GM19035 (cell line): ENCODE results near the gene ENOSF1.
"Not testable (repeated sequence)": the region's sequence is repeated elsewhere in the genome, so short reads cannot be mapped to it uniquely, and the experiment has no call there.

Experiments used
- ATAC-seq: cut with Tn5 transposase; IDR thresholded peaks from one replicate; pipeline ENCODE4 v1.9.1; 2021; ENCODE audit not compliant: unreplicated experiment

The ENOSF1 gene, protein sequence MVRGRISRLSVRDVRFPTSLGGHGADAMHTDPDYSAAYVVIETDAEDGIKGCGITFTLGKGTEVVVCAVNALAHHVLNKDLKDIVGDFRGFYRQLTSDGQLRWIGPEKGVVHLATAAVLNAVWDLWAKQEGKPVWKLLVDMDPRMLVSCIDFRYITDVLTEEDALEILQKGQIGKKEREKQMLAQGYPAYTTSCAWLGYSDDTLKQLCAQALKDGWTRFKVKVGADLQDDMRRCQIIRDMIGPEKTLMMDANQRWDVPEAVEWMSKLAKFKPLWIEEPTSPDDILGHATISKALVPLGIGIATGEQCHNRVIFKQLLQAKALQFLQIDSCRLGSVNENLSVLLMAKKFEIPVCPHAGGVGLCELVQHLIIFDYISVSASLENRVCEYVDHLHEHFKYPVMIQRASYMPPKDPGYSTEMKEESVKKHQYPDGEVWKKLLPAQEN

DNA sequence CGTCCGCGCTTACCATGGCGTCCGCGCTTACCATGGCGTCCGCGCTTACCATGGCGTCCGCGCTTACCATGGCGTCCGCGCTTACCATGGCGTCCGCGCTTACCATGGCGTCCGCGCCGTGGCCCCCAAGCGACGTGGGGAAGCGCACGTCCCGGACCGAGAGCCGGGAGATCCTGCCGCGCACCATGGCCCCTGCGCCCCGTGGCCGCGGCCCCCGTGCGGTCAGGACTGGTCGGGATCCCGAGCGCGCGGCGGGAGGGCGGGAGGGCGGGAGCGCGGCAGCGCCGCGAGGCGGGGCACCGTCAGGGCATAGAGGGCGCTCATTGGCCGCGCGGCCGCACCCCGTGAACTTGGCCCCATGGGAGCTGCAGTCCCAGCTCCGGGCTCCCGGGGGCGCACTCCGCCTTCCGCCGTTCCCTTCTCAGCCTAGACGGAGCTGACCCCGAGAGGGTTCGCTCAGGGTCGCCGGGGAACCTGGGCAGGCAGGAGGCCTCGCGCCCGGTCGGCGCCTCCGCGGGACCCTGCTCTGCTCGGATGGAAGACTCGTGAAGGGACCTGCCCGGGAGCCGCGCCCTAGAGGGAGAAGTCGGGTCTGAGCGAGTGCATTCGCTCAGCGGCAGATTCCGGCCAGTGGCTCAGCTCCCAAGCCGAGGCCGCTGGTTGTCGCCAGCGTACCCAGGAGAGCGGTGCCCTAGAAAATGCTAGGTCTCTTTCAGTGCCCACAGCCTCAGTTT, at the start of gene ENOSF1:
Gene ENOSF1 (minus strand): TSS at position 230 of the 734 bp plus-strand sequence. CDS start 43 bp downstream, at position 187.
- peak; percentile 82 for ATAC-seq

DNA sequence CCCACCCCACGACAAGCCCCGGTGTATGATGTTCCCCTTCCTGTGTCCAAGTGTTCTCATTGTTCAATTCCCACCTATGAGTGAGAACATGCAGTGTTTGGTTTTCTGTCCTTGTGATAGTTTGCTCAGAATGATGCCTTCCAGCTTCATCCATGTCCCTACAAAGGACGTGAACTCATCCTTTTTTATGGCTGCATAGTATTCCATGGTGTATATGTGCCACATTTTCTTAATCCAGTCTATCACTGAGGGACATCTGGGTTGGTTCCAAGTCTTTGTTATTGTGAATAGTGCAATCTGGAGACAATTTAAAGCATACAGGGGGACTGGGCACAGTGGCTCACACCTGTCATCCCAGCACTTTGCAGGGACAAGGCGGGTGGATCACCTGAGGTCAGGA, 47.4 kb upstream of the ENOSF1 start:
- ATAC-seq = not testable (repeated sequence)

DNA sequence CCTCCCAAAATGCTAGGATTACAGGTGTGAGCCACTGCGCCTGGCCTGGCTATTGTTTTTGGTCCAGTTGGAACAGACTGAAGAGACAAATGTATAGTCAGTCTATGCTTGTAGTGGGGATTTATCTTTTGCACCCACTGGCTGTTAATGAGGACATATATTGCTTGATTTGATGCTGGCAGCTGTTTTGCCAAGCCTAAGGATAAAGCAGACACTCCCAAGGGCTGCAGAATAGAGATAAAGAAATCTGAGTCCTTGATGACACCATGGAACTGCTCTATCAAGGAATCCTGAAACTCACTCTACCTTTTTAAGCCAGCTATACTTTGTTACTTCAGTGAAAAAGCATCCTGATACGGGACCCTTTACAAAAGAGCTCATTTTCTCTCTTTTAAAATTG, 43.1 kb upstream of the ENOSF1 start:
- ATAC-seq = no peak

DNA sequence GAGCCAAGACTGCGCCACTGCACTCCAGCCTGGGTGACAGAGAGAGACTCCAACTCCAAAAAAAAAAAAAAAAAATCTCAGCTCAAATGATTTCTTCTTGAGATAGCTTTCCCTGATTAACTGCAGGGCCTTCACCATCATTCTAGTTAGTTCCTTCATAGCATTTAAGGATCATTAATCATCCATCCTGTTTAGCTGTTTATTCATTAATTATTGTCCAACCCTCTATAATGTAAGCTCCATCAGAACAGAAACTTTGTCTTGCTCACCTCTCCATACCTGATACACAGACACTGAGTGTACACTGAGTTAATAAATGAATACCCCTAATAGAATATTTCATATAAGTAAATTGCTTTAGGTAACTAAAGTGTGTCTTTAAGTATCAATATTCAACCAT, 42.2 kb upstream of the ENOSF1 start:
- no peak for ATAC-seq

DNA sequence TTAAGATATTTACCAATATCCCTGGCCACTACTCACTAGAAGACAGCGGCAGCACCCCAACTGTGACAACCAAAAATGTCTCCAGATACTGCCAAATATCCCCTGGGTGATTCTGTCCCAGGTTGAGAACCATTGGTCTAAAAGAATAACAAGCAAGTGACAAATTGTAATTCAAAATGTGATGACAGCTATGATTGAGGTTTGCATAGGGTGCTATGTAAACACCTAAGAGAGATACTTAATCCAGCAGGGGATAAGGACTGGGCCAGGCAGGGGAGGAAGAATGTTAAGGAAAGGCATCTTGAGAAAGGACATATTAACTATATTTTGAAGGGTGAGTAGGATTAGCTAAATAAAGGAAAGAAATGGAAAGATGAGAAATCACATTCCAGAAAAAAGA, 38.0 kb upstream of the ENOSF1 start:
- ATAC-seq = no peak

DNA sequence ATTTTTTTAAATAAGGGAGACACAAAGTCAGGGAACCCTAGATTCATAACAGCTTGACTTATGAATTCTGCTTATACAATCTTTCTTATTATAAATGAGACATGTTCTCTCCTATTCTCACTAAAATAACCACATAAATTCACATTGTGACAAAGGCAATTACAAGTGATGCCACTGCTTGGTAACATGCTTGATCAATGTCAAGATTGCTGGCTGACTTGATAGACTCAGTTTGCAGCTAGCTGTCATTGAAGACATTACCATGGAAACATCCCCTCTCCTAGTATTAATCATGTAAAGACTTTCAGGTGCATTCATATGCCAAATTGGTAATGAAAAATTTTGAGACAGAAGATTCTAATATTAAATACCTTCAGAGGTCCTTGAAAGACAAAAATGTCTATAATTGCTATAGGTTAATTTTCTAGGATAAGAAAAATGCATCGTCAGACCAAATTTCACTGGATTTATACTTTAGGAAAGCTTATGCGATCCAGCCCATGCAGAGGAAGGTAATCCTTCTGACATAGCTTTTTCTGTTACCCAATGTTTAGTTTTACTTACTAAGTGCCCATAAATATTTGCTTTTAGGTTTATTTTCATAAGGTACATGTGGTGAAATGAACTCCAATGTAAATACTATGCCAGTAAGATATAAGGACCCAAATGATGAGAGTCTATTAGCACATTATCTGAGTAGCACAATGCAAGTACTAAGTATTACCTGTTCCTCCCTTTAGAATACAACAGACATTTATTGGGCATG, 32.6 kb upstream of the ENOSF1 start:
- no peak for ATAC-seq

DNA sequence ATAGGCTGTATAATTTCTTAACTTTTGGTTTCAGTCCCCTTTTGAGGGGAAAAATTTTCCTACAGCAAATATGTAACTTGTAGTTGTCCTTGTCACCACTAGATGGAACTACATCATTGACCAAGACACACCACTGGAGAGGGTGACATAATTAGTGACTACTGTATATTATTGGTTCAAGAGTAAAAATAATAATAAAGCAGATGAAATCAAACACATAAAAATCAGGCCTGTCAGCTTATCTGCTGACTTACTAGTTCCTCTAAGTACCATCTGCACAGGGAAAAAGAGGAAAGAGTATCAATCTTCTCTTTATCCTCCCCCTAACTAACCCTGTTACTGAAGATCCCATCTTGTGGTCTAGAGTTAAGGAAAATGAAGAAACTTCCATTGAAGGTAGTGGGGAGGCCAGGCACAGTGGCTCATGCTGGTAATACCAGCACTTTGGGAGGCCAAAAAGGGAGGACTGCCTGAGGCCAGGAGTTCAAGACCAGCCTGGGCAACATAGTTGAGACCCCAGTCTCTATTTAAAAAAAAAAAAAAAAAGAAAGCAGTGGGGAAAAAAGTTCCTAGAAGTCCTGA, 29.6 kb upstream of the ENOSF1 start:
- peak; percentile 79 for ATAC-seq

DNA sequence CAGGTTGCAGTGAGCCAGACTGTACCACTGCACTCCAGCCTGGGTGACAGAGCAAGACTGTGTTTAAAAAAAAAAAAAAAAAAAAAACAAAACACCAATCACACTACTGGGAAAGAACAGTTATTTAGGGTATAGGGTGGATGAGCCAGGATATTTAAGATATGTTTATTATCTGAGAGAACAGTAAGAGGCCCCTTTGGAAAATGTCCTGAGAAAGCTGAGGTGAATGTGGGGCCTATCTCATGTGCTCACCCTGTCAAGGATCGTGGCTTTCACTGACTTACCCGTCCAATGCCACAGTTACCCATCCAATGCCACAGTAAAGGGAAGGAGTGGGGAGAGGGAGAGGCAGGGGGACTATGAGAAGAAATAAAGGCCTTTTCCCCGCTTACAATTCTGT, 19.9 kb upstream of the ENOSF1 start:
- ATAC-seq = no peak

DNA sequence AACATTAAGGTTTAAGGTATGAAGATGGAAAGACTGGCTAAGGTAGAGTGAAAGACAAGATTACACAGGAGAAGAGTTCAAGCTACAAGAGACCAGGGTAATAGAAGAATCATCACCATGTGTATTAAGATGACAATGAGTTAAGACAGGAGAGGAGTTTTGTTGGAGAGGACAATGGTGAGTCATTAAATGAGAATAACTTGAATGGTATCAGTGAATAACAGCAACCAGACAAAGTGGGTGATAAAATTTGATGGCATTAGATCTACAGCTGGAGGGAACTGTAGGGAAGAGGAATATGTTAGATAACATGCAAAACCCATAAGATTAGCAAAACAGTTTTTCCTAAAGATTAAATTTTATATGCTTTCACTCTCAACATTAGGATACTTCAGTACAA, 18.8 kb upstream of the ENOSF1 start:
- no peak for ATAC-seq

DNA sequence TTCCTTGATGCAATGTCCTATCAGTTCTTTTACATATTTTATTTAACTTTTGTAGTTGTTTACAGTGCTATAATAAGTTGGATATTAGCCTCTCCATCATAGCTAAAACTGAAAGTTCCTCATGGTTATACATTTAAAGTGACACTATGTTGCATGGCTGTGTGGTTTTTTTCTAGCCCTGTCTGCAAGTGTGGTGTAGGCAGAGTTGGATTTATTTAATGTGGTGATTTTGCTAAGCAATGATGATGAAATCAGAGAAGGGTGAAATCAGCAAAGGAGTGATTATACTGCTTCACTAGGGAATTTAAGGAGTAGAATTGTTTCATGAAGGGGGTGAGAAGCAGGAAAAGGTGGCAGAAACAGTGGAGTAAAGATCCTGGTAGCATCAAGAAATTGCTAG, 18.3 kb upstream of the ENOSF1 start:
- no peak for ATAC-seq

DNA sequence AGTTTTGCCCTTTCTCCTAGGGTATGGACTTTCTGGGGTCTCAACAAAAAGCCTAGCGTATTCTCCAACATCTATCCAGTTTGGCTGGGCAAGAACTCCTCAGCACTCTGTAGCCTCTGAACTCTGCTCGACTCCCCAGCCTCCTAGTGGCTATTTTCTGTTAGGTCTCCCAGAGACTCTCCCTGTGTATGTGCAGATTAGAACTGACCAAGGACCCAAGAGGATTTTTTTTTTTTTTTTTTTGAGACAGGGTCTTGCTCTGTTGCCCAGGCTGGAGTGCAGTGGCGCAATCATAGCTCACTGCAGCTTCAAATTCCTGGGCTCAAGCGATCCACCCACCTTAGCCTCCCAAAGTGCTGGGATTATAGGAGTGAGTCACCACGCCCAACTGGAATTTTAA, 17.7 kb upstream of the ENOSF1 start:
- ATAC-seq = not testable (repeated sequence)

DNA sequence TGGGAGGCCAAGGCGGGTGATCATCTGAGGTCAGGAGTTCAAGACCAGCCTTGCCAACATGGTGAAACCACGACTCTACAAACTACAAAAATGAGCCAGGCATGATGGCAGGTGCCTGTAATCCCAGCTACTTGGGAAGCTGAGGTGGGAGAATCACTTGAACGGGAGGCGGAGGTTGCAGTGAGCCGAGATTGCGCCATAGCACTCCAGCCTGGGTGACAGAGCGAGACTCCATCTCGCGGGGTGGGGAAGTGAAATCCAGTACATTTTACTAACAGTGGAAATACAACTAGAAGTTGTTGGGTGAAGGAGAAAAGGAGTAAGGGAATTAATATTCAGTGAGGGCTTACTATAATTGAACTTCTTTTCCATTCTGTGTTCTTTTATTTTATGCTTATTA, 13.2 kb upstream of the ENOSF1 start:
- ATAC-seq = no peak

DNA sequence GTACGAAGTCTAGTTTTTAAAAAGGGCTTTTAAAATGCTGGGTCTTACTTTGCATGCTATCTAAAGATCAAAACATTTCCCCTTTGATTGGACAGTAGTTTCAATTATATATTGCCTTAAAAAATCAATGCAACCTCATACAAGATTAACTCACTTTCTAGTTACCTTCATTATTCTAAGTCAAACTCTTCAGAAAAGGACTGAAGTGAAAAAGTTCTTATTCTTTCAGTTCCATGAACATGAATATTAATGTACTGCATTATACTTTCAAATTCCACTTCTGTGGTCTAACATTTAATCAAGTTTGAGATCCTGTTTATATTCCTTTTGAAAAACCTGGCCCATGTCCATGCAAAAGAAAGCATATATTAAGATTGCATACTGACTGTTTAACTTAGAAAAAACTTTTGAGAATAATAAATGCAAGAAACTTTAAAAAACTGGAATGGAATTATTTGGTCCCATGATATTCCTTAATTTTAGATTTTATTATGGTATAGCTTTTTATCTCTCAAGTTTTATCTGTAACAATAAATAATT, 11.2 kb upstream of the ENOSF1 start:
- ATAC-seq = no peak

DNA sequence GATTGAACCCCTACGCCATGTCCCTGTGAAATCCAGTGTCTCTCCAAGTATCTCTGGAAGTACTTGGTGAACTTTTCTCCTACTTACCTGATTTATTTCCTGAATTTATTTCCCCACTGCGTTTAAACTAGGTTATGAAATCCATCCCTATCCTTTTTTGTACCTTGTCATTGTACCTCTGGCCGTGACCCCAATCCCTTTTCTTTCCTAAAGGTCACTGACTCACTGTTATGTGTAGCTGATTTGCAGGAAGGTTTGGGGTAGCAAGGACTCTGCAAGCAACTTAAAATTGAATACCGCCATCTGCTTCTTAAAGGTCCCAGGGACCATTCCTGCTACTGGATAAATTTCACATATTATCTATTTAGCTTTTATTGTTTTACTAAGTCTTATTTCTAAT, 4.6 kb upstream of the ENOSF1 start:
- ATAC-seq = no peak

DNA sequence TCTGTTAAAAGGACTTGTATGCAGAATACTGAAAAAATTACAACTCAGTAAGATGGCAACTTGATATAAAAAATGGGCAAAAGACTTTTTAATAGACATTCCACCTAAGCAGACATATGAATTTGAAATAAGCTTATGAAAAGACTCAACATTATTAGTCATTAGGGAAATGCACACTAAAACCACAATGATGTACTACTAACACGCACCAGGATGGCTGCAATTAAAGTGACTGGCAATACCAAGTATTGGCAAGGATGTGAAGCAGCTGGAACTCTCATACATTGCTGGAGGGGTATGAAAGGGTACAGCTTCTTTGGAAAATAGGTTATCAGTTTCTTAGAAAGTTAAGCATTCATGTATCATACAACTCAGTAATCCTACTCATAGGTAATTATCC, 3.2 kb upstream of the ENOSF1 start:
- ATAC-seq = no peak

DNA sequence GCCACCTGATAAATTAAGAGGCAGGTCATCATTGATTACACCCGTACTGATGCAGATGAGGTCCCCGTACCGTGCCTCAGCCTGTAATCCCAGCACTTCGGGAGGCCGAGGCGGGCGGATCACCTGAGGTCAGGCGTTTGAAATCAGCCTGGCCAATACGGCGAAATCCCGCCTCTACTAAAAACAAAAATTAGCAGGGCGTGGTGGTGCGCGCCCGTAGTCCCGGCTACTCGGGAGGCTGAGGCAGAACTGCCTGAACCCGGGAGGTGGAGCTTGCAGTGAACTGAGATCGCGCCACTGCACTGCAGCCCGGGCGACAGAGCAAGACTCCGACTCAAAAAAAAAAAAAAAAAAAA, 683 bp upstream of the ENOSF1 start:
- no peak for ATAC-seq

DNA sequence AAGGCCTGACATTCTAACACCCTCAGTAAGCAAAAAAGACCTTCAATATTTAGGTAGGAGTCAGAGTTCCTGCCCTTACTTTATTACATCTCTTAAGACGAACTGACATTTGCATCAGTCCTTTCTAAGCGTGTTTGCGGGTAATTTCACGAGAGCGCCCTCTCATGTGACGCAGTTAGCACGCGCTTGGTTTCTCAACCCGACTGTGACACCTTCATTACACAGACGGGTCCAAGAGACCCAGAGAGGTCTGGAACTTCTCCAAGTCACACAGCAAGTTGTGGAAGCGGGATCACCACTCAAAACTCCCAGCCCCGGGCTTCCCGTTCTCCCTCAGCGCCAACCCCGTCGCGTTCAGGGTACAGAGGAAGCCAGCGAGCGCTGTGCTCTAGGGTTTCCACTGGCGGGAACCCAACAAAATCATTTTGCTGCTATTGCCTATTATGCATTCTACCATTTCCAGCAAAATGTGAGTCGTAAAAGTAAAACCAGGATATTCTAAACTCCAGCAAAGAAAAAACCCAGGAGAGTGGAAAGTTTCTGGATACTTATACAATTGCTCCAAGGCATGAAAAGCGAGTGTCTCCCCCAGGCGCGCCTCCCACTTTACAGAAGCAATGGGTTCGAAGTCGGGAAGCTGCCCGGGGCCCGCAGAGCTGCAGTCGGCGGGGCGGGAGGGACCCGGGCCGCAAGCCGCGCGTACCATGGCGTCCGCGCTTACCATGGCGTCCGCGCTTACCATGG, 601 bp downstream of the ENOSF1 start:
- ATAC-seq = peak; percentile 59

DNA sequence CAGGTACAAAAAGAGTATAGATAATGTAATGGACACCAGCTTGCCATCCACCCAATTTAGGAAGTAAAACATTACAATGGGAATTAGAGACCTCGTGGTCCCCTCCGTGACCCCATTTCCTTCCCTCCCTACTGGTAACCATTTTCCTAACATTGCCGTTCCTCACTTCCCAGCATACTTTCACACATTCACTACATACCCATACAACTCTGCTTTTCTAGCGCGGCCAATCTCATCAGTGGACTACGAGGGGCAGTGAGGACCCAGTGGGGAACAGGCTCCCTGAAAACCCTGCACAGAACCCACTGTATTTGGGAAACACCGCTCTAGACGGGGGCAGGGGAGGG, 1.1 kb downstream of the ENOSF1 start:
- peak; percentile 2 for ATAC-seq

DNA sequence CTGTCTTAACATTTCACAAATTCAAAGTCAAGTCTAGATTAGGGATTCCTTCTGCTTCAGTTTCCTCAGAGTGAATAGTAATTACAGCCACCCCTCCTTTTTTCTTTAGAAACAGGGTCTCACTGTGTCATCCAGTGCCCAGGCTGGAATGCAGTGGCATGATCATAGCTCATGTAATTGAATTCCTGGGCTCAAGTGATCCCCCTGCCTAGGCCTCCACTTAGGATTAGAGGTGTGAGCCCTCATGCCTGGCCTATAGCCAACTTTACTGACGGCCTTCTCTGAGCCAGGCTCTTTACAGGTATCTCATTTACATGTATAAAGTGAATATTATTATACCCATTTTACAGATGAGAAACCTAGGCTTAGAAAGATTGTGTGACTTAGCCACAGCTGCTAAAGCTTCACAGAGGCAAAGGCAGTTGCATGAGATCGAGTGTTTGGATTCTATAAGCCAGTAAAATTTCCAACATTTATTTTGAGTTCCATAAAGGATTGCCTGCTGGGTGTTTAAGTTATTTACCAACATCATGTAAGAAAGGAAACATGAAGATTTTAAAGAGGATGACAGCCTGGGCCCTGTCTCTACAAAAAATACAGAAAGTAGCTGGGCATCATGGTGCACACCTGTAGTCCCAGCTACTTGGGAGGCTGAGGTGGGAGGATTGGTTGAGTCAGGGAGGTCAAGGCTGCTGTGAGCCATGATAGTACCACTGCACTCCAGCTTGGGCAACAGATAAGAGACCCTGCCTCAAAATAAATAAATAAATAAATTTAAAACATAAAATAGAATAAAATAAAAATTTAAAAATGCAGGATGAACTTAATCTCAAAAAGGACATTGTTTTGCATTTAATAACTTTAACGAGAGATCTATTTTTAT, 1.8 kb downstream of the ENOSF1 start:
- no peak for ATAC-seq

DNA sequence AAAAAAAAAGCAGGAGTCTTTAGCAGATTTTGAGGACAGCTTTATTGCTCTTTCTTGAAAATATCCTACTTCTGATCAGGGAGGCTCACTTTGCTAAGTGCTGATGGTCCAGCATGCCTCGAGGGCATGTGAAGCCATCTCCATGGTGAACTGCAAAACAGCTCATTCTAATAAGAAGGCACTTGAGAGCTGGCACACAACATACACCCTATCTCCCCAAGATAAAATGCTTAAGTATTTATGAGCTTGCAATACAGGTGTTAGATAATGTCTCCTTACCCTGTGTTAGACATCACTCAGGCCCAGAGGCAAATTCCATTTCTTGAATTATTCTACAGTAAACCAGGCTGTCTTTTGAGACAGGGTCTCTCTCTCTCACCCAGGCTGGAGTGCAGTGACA, 2.7 kb downstream of the ENOSF1 start:
- no peak for ATAC-seq
